DND-41 (cell line): ENCODE measurements around the gene FAM162A.
A peak's percentile ranks its signal among the peaks of the same experiment; 100 is the strongest.

Experiments used
- ATAC-seq: fragments of 200-7000 bp; cut with Tn5 transposase; 3 replicates; pipeline ENCODE4 v1.9.1; 2021; ENCODE audit warnings: low read depth; ENCODE audit not compliant: insufficient read depth
- DNase-seq: peaks from one replicate; pipeline ENCODE4 v3.0.0-alpha.2; 2020
- H2AFZ ChIP-seq: 2 replicates; pipeline ENCODE4 v1.6.0; 2012; ENCODE audit warnings: low read depth, low read length
- H3K27ac ChIP-seq: 2 replicates; pipeline ENCODE4 v1.5.1; 2012; ENCODE audit warnings: low read length, inconsistent platforms
- H3K27me3 ChIP-seq: fragments of 200-600 bp; sonication (generic); 2 replicates; pipeline ENCODE4 v1.6.0; 2012; ENCODE audit warnings: low read length, mild to moderate bottlenecking, inconsistent platforms; ENCODE audit not compliant: insufficient read depth, poor library complexity
- H3K36me3 ChIP-seq: 2 replicates; pipeline ENCODE4 v1.5.1; 2012; ENCODE audit warnings: low read length, inconsistent platforms; ENCODE audit not compliant: insufficient read depth
- H3K4me1 ChIP-seq: 2 replicates; pipeline ENCODE4 v1.5.1; 2012; ENCODE audit warnings: mild to moderate bottlenecking, low read length; ENCODE audit not compliant: insufficient read depth
- H3K4me2 ChIP-seq: 2 replicates; pipeline ENCODE4 v1.6.0; 2012; ENCODE audit warnings: mild to moderate bottlenecking, moderate library complexity, low read length, inconsistent platforms; ENCODE audit not compliant: insufficient read depth
- H3K4me3 ChIP-seq, 2 experiments: fragments of 200-600 bp in 1 of 2; shearing (Covaris generic) in 1 of 2; 2 replicates each; pipeline ENCODE4 v1.5.1; 2012 to 2016; ENCODE audit warnings: inconsistent platforms in 2 of 2, low read length in 2 of 2, mild to moderate bottlenecking in 2 of 2, low read depth in 1 of 2, moderate library complexity in 1 of 2
- H3K79me2 ChIP-seq: 2 replicates; pipeline ENCODE4 v1.6.0; 2012; ENCODE audit warnings: low read length, inconsistent platforms; ENCODE audit not compliant: insufficient read depth
- H3K9ac ChIP-seq: 2 replicates; pipeline ENCODE4 v1.6.0; 2012; ENCODE audit warnings: low read depth, mild to moderate bottlenecking, inconsistent platforms, low read length, moderate library complexity
- H3K9me3 ChIP-seq: 2 replicates; pipeline ENCODE4 v1.5.1; 2012; ENCODE audit warnings: low read length, moderate library complexity, mild to moderate bottlenecking, inconsistent platforms; ENCODE audit not compliant: insufficient read depth, severe bottlenecking
- H4K20me1 ChIP-seq: 2 replicates; pipeline ENCODE4 v1.6.0; 2012; ENCODE audit warnings: low read length; ENCODE audit not compliant: insufficient read depth
- EZH2 ChIP-seq: IDR thresholded peaks from 3 replicates; pipeline ENCODE4 v1.6.1; 2012; ENCODE audit warnings: borderline replicate concordance, low read depth, mild to moderate bottlenecking, moderate library complexity, low read length, inconsistent platforms; ENCODE audit not compliant: severe bottlenecking
- TF ChIP-seq, protein P1 (sequence below): IDR thresholded peaks from 2 replicates; pipeline ENCODE4 v1.5.1; 2012; ENCODE audit warnings: borderline replicate concordance, low read length, moderate library complexity, mild to moderate bottlenecking; ENCODE audit not compliant: poor library complexity, severe bottlenecking; ENCODE audit errors: extremely low read depth

Gene FAM162A

DNA sequence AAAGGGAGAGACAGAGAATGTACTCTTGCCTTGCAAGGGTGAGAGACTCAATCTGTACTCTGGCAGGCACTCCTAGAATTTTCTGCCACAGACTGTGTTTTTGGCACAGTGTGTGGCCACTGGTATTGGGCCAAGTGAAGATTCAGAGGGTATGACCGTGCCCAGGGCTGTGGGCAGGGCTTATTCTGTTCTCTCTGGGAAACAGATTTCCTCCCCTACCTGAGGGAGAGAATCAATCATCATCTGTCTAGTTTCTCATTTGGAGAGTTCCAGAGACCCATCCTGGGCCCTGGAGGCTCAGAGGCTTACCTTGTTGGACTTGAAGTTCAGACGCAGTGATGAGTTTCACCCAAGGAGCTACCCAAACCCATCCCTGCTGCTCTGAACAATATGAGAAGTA lies 30.8 kb upstream of the FAM162A start:
- no peak for DNase-seq
- Histone ChIP-seq H2AFZ (no peak overlapping the region), H3K36me3 (peaks cover 1% of the 10 kb centered on the region; the same call in 1 of the 2 replicates), H3K4me2 (no peak overlapping the region), H3K4me1 (no peaks in the 10 kb centered on the region), H3K79me2 (no peaks in the 10 kb centered on the region), H3K27me3 (no peaks in the 10 kb centered on the region), H3K9me3 (no peaks in the 10 kb centered on the region), H3K27ac (no peak overlapping the region), H4K20me1 (no peaks in the 10 kb centered on the region), H3K9ac (no peak overlapping the region), H3K4me3 (no peak overlapping the region)
- ATAC-seq, result no peak
- TF ChIP-seq, protein P1, sequence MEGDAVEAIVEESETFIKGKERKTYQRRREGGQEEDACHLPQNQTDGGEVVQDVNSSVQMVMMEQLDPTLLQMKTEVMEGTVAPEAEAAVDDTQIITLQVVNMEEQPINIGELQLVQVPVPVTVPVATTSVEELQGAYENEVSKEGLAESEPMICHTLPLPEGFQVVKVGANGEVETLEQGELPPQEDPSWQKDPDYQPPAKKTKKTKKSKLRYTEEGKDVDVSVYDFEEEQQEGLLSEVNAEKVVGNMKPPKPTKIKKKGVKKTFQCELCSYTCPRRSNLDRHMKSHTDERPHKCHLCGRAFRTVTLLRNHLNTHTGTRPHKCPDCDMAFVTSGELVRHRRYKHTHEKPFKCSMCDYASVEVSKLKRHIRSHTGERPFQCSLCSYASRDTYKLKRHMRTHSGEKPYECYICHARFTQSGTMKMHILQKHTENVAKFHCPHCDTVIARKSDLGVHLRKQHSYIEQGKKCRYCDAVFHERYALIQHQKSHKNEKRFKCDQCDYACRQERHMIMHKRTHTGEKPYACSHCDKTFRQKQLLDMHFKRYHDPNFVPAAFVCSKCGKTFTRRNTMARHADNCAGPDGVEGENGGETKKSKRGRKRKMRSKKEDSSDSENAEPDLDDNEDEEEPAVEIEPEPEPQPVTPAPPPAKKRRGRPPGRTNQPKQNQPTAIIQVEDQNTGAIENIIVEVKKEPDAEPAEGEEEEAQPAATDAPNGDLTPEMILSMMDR, result no peak
- no peak for TF ChIP-seq EZH2

- TF ChIP-seq, protein P1, result no peak
- no peak for TF ChIP-seq EZH2
- no peak for DNase-seq
- no peak for ATAC-seq
These were observed 30.0 kb upstream of the FAM162A start for GRCh38 chr3:122353893-122354401.

DNA sequence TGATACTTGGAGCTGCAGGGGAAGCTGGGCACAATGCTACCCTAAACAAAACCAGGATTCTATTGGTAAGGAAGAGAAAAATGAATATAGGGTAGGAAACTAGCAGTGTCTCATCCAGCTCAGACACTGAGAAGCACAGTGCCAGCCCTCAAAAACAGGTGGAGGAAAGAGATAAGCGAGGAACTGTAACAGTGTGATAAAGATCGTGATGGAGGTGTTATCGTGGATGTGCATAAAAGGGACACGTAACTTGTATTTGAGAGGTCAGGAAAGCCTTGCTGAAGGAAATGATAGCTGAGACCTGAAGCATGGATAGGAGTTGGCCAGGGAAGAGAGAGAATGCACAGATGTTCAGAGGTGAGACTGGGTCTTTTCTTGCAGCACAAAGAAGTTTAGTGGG lies 28.4 kb upstream of the FAM162A start:
- Histone ChIP-seq H4K20me1 (no peaks in the 10 kb centered on the region), H2AFZ (no peak overlapping the region), H3K79me2 (no peaks in the 10 kb centered on the region), H3K9ac (no peak overlapping the region), H3K4me1 (no peaks in the 10 kb centered on the region), H3K9me3 (no peaks in the 10 kb centered on the region), H3K36me3 (peaks cover 10% of the 10 kb centered on the region; the same call in 1 of the 2 replicates), H3K4me2 (no peak overlapping the region), H3K27ac (no peak overlapping the region), H3K4me3 (no peak overlapping the region), H3K27me3 (no peaks in the 10 kb centered on the region)
- DNase-seq (no peak), ATAC-seq (no peak)
- TF ChIP-seq EZH2, result no peak
- TF ChIP-seq, protein P1, result no peak

More at GRCh38 chr3:122353893-122354401, 30.0 kb upstream of the FAM162A start:
- Histone ChIP-seq H3K27me3 (no peaks in the 10 kb centered on the region), H3K79me2 (no peaks in the 10 kb centered on the region), H3K4me1 (no peaks in the 10 kb centered on the region), H3K4me2 (no peak overlapping the region), H3K4me3 (no peak overlapping the region), H2AFZ (no peak overlapping the region), H3K27ac (no peak overlapping the region), H4K20me1 (no peaks in the 10 kb centered on the region), H3K36me3 (peaks cover 8% of the 10 kb centered on the region; the same call in 1 of the 2 replicates), H3K9ac (no peak overlapping the region), H3K9me3 (no peaks in the 10 kb centered on the region)

- Histone ChIP-seq H3K9me3 (no peaks in the 10 kb centered on the region), H3K36me3 (peaks cover 11% of the 10 kb centered on the region; the same call in 1 of the 2 replicates), H3K4me3 (no peak overlapping the region), H3K27me3 (no peaks in the 10 kb centered on the region), H3K4me1 (no peaks in the 10 kb centered on the region), H4K20me1 (no peaks in the 10 kb centered on the region), H3K27ac (no peak overlapping the region), H2AFZ (no peak overlapping the region), H3K4me2 (no peak overlapping the region), H3K79me2 (no peaks in the 10 kb centered on the region), H3K9ac (no peak overlapping the region)
- no peak for ATAC-seq
- no peak for TF ChIP-seq EZH2
- TF ChIP-seq, protein P1, result peak; percentile 57
- peak; percentile 24 for DNase-seq
These were observed 27.6 kb upstream of the FAM162A start for GRCh38 chr3:122356402-122356801.
